OCI-LY1 (cell line): ENCODE data around the gene CPNE5.
A peak's percentile ranks its signal among the peaks of the same experiment; 100 is the strongest.

Experiments used
- H2AFZ ChIP-seq: fragments of 200-600 bp; sonication (generic), shearing (Covaris generic); 2 replicates; pipeline ENCODE4 v1.6.0; 2014; ENCODE audit warnings: antibody characterized with exemption, mild to moderate bottlenecking, low read length
- H3F3A ChIP-seq: fragments of 200-600 bp; sonication (generic), shearing (Covaris generic); 2 replicates; pipeline ENCODE4 v1.6.0; 2014; ENCODE audit warnings: mild to moderate bottlenecking, antibody characterized with exemption, low read length, moderate library complexity; ENCODE audit not compliant: insufficient read depth
- H3K27ac ChIP-seq: fragments of 200-600 bp; sonication (generic); 2 replicates; pipeline ENCODE4 v1.5.1; 2014; ENCODE audit warnings: low read length, mixed run types, mild to moderate bottlenecking, low read depth; ENCODE audit not compliant: poor library complexity, severe bottlenecking
- H3K27me3 ChIP-seq: fragments of 200-600 bp; sonication (generic); 2 replicates; pipeline ENCODE4 v1.6.0; 2014; ENCODE audit warnings: antibody characterized with exemption, mild to moderate bottlenecking, low read length, moderate library complexity; ENCODE audit not compliant: insufficient read depth
- H3K36me3 ChIP-seq: fragments of 200-600 bp; sonication (generic); 2 replicates; pipeline ENCODE4 v1.6.1; 2014; ENCODE audit warnings: mild to moderate bottlenecking, antibody characterized with exemption, low read length, moderate library complexity, mixed read lengths; ENCODE audit not compliant: insufficient read depth
- H3K4me1 ChIP-seq: fragments of 200-600 bp; sonication (generic); 2 replicates; pipeline ENCODE4 v1.5.1; 2014; ENCODE audit warnings: mild to moderate bottlenecking, low read length, moderate library complexity; ENCODE audit not compliant: insufficient read depth, severe bottlenecking
- H3K4me2 ChIP-seq: fragments of 200-600 bp; sonication (generic), shearing (Covaris generic); 2 replicates; pipeline ENCODE4 v1.6.1; 2014; ENCODE audit warnings: low read length
- H3K4me3 ChIP-seq: fragments of 200-600 bp; sonication (generic); 2 replicates; pipeline ENCODE4 v1.5.1; 2014; ENCODE audit warnings: low read length, low read depth, mild to moderate bottlenecking, mixed read lengths; ENCODE audit not compliant: poor library complexity, severe bottlenecking
- H3K79me2 ChIP-seq: fragments of 200-600 bp; shearing (Covaris generic); 2 replicates; pipeline ENCODE4 v1.6.1; 2016; ENCODE audit warnings: mixed run types, low read length, mixed read lengths; ENCODE audit not compliant: insufficient read depth
- H3K9ac ChIP-seq: fragments of 200-600 bp; sonication (generic), shearing (Covaris generic); 2 replicates; pipeline ENCODE4 v1.6.1; 2014; ENCODE audit warnings: mild to moderate bottlenecking, low read length, mixed read lengths
- H3K9me2 ChIP-seq: fragments of 200-600 bp; sonication (generic), shearing (Covaris generic); 2 replicates; pipeline ENCODE4 v1.6.1; 2014; ENCODE audit warnings: low read depth, mild to moderate bottlenecking, low read length, mixed read lengths
- H3K9me3 ChIP-seq: fragments of 200-600 bp; shearing (Covaris generic); 2 replicates; pipeline ENCODE4 v1.6.1; 2014; ENCODE audit warnings: low read length, mixed read lengths
- H4K20me1 ChIP-seq: fragments of 200-600 bp; sonication (generic), shearing (Covaris generic); 2 replicates; pipeline ENCODE4 v1.6.0; 2016; ENCODE audit warnings: mild to moderate bottlenecking, low read length; ENCODE audit not compliant: insufficient read depth
- CTCF ChIP-seq: fragments of 200-600 bp; sonication (generic), shearing (Covaris generic); IDR thresholded peaks from 2 replicates; pipeline ENCODE4 v1.5.1; 2017; ENCODE audit warnings: mild to moderate bottlenecking, antibody characterized with exemption, low read length, moderate library complexity, mixed read lengths
- EZH2 ChIP-seq: fragments of 200-600 bp; sonication (generic), shearing (Covaris generic); IDR thresholded peaks from 2 replicates; pipeline ENCODE4 v1.8.0; 2017; ENCODE audit warnings: borderline replicate concordance, mixed run types, mild to moderate bottlenecking, antibody characterized with exemption, low read length, moderate library complexity, mixed read lengths

The CPNE5 gene

GRCh38 chr6:36755435-36756348 lies 83.6 kb downstream of the CPNE5 start:
- Histone ChIP-seq H3K4me1 (peaks cover 82% of the 10 kb centered on the region), H3K9me2 (no peaks in the 10 kb centered on the region), H3K9me3 (no peaks in the 10 kb centered on the region), H3K79me2 (no peaks in the 10 kb centered on the region), H3K4me3 (peak overlapping the region; percentile 62), H3K36me3 (peaks cover 36% of the 10 kb centered on the region), H3K27me3 (no peaks in the 10 kb centered on the region), H2AFZ (no peak overlapping the region), H3K27ac (peak overlapping the region; percentile 83), H3K4me2 (peak overlapping the region; percentile 80), H3F3A (no peaks in the 10 kb centered on the region; the same call in 1 of the 2 replicates), H3K9ac (peak overlapping the region; percentile 71), H4K20me1 (no peaks in the 10 kb centered on the region)
- no peak for TF ChIP-seq CTCF
- TF ChIP-seq EZH2: no peak

- peaks cover 74% of the 10 kb centered on the region for H3K4me1 ChIP-seq
- no peak for TF ChIP-seq EZH2
- no peak for TF ChIP-seq CTCF
- H3K4me3 ChIP-seq: peak overlapping the region; percentile 62
- H3K36me3 ChIP-seq: peaks cover 45% of the 10 kb centered on the region
- peak overlapping the region; percentile 80 for H3K4me2 ChIP-seq
- no peaks in the 10 kb centered on the region for H4K20me1 ChIP-seq
- no peaks in the 10 kb centered on the region; the same call in 1 of the 2 replicates for H3F3A ChIP-seq
- H3K9me2 ChIP-seq: no peaks in the 10 kb centered on the region
- H2AFZ ChIP-seq: no peak overlapping the region
- no peaks in the 10 kb centered on the region for H3K27me3 ChIP-seq
- peak overlapping the region; percentile 83 for H3K27ac ChIP-seq
- H3K9ac ChIP-seq: peak overlapping the region; percentile 71; the same call in 1 of the 2 replicates
- no peaks in the 10 kb centered on the region for H3K9me3 ChIP-seq
- no peaks in the 10 kb centered on the region for H3K79me2 ChIP-seq
Measured at GRCh38 chr6:36754582-36755434, 84.4 kb downstream of the CPNE5 start.

- peak overlapping the region; percentile 83 for H3K27ac ChIP-seq
- H3K4me2 ChIP-seq: peak overlapping the region; percentile 80
- no peaks in the 10 kb centered on the region for H3K9me3 ChIP-seq
- no peaks in the 10 kb centered on the region; the same call in 1 of the 2 replicates for H3F3A ChIP-seq
- TF ChIP-seq CTCF: no peak
- no peak for TF ChIP-seq EZH2
- peak overlapping the region; percentile 71; the same call in 1 of the 2 replicates for H3K9ac ChIP-seq
- peaks cover 55% of the 10 kb centered on the region for H3K36me3 ChIP-seq
- peaks cover 64% of the 10 kb centered on the region for H3K4me1 ChIP-seq
- no peaks in the 10 kb centered on the region for H4K20me1 ChIP-seq
- H3K27me3 ChIP-seq: no peaks in the 10 kb centered on the region
- peak overlapping the region; percentile 62 for H3K4me3 ChIP-seq
- no peaks in the 10 kb centered on the region for H3K79me2 ChIP-seq
- H3K9me2 ChIP-seq: no peaks in the 10 kb centered on the region
- no peak overlapping the region for H2AFZ ChIP-seq
Measured at GRCh38 chr6:36753671-36754405, 85.4 kb downstream of the CPNE5 start.
